Neural crest cell (in vitro differentiated cells): ENCODE measurements around the gene MIPOL1. TPM values are rescaled to one million over a fixed set of nuclear protein-coding genes. Genes with fewer than 3 reads are reported as not detected.

Source experiments
- DNase-seq: peaks from one replicate; pipeline ENCODE4 v3.0.0; 2021; ENCODE audit warnings: low read depth, mixed read lengths, low spot score
- H3K27ac Mint-ChIP-seq: one replicate; pipeline ENCODE4 v1.8.0; 2021; ENCODE audit warnings: mild to moderate bottlenecking, mixed read lengths; ENCODE audit not compliant: unreplicated experiment
- H3K27me3 Mint-ChIP-seq: 2 replicates; pipeline ENCODE4 v1.8.0; 2021; ENCODE audit warnings: low read depth, mild to moderate bottlenecking, mixed read lengths
- H3K36me3 Mint-ChIP-seq: 2 replicates; pipeline ENCODE4 v1.8.0; 2021; ENCODE audit warnings: low read depth, mild to moderate bottlenecking, mixed read lengths
- H3K4me1 Mint-ChIP-seq: 2 replicates; pipeline ENCODE4 v1.8.0; 2021; ENCODE audit warnings: mixed read lengths
- H3K4me3 Mint-ChIP-seq: one replicate; pipeline ENCODE4 v1.8.0; 2021; ENCODE audit warnings: mild to moderate bottlenecking, mixed read lengths
- H3K9me3 Mint-ChIP-seq: 2 replicates; pipeline ENCODE4 v1.8.0; 2021; ENCODE audit warnings: mixed read lengths
- total RNA-seq: library from RNA; stranded (reverse); gene quantifications from 2 replicates; pipeline ENCODE4 v1.2.1, GENCODE V29; 2021
- TF ChIP-seq, protein P1 (sequence below): fragments of 200-600 bp; sonication (generic); conservative IDR thresholded peaks from 2 replicates; pipeline ENCODE4 v1.5.0; 2021; ENCODE audit warnings: antibody characterized with exemption, mild to moderate bottlenecking

The MIPOL1 gene
- total RNA-seq, 1 donor from 2014 or later: 16.6 TPM

DNA sequence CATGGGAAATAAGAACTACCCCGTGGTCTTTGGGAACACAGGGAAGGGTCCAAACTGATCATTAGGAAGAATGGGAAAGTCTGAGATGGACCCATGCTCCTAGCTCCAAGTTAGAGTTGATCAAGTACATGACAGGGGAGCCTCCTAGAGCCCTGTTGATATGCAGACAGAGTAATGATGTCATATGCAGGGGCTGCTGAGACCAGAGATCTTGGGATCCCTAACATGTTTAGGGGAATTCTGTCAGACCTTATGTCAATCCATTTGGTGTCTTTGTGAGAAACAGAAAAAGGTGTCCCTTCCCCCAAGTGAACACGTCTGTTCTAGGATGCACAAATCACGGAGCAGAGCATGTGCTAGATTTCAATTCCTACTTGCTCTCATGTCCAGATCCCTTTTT, 31.9 kb upstream of the MIPOL1 start:
- no peak overlapping the region for H3K4me3 Mint-ChIP-seq
- no peak overlapping the region for H3K27ac Mint-ChIP-seq
- DNase-seq: no peak
- peaks cover 5% of the 10 kb centered on the region for H3K9me3 Mint-ChIP-seq
- H3K4me1 Mint-ChIP-seq: no peaks in the 10 kb centered on the region
- no peaks in the 10 kb centered on the region for H3K27me3 Mint-ChIP-seq
- peaks cover 5% of the 10 kb centered on the region for H3K36me3 Mint-ChIP-seq
- TF ChIP-seq, protein P1, sequence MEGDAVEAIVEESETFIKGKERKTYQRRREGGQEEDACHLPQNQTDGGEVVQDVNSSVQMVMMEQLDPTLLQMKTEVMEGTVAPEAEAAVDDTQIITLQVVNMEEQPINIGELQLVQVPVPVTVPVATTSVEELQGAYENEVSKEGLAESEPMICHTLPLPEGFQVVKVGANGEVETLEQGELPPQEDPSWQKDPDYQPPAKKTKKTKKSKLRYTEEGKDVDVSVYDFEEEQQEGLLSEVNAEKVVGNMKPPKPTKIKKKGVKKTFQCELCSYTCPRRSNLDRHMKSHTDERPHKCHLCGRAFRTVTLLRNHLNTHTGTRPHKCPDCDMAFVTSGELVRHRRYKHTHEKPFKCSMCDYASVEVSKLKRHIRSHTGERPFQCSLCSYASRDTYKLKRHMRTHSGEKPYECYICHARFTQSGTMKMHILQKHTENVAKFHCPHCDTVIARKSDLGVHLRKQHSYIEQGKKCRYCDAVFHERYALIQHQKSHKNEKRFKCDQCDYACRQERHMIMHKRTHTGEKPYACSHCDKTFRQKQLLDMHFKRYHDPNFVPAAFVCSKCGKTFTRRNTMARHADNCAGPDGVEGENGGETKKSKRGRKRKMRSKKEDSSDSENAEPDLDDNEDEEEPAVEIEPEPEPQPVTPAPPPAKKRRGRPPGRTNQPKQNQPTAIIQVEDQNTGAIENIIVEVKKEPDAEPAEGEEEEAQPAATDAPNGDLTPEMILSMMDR: no peak

DNA sequence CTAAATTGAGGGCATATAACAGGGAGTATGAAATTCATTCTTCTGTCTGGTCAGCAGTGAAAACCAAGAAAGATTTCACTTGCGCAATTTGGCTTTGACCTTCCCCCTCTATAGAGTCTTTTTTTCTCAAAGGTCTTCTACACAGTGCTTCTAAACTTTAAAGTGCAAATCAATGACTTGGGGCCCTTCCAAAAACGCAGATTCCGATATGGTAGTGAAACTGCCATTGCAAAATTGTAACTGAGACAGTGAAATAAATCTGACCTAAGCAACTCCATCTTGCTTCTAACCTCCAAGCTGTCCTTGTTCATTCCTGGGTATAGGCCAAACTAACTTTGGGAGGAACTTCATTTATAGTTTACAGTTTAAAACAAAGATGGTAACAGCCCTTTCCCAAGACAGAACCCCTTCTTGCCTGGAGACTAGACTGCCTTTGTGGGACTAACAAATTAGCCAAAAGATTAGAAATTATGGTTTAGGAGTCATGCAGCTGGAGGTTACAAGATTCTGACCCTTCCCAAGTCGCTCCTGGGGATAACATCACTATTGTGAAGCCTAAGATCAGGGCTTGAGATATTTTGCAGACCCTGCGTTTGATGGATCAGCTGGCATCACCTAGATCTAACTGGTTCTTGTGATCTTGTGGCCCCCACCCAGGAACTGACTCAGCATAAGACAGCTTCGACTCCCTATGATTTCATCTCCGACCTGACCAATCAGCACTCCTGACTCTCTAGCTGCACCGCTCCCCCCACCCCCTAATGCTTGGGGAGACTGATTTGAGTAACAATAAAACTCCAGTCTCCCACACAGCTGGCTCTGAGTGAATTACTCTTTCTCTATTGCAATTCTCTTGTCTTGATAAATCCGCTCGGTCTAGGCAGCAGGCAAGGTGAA, 30.3 kb upstream of the MIPOL1 start:
- H3K9me3 Mint-ChIP-seq: no peaks in the 10 kb centered on the region
- DNase-seq: no peak
- no peaks in the 10 kb centered on the region for H3K27me3 Mint-ChIP-seq
- peaks cover 9% of the 10 kb centered on the region for H3K4me1 Mint-ChIP-seq
- TF ChIP-seq, protein P1: no peak
- H3K27ac Mint-ChIP-seq: no peak overlapping the region
- no peaks in the 10 kb centered on the region for H3K36me3 Mint-ChIP-seq
- H3K4me3 Mint-ChIP-seq: no peak overlapping the region

DNA sequence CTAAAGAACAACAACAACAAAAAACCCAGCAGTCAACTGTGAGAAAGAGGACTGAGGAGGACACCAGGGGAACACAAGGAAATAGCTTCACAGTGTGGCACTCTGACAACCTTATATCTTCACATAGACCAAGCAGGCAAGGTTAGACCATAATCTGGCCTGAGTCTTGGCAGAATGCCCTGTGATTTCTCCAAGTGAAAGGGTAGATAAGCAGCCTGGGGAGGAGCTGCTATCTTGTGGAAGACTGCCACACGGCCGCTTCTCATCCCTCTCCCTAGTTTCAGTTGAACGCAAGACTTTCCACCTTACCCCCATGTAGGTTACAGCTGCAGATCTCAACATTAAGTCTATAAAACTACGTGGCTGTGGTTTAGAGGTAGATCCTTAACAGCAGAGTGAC, 29.0 kb upstream of the MIPOL1 start:
- H3K4me1 Mint-ChIP-seq: peaks cover 20% of the 10 kb centered on the region
- TF ChIP-seq, protein P1: no peak

DNA sequence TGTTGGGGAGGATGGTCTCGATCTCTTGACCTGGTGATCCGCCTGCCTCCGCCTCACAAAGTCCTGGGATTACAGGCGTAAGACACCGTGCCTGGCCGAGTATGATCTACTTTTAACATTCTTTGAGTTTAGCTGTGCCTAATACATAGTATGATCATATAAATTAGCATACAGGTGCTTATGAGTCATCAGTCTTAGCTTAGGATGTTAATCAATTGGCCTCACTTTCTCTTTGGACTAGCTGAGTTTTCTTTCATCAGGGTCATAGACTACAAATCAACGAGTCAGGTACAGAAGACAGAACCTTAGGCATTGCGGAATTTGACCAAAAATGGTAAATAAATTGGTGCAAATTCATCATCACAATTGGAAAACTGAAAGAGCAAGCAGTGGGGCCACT, 27.5 kb upstream of the MIPOL1 start:
- peaks cover 24% of the 10 kb centered on the region for H3K4me1 Mint-ChIP-seq

More for the DNA sequence above, 29.0 kb upstream of the MIPOL1 start:
- Mint-ChIP-seq H3K4me3 (peak overlapping the region; percentile 29), H3K36me3 (no peaks in the 10 kb centered on the region), H3K9me3 (no peaks in the 10 kb centered on the region), H3K27ac (no peak overlapping the region), H3K27me3 (no peaks in the 10 kb centered on the region)
- no peak for DNase-seq

DNA sequence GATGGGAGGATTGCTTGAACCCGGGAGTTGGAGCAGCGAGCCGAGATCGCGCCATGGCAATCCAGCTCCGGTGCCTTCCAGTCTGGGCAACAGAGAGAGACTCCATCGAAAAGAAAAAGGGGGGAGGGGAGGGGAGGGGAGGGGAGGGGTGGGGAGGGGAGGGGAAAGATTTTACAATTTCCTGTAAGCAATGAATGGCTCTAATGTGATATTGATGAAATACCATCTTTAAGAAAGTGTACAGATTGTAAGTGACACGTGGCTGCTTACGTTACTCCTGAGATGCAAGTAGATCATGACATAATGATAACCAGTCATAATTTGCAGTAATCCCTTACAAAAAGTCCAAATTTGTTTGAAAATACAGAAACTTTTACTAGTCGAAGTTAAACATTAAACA, 26.7 kb upstream of the MIPOL1 start:
- TF ChIP-seq, protein P1: no peak
- DNase-seq: no peak
- no peaks in the 10 kb centered on the region for H3K27me3 Mint-ChIP-seq
- H3K9me3 Mint-ChIP-seq: no peaks in the 10 kb centered on the region
- H3K4me1 Mint-ChIP-seq: peaks cover 24% of the 10 kb centered on the region
- H3K36me3 Mint-ChIP-seq: peaks cover 4% of the 10 kb centered on the region
- H3K27ac Mint-ChIP-seq: no peak overlapping the region
- H3K4me3 Mint-ChIP-seq: peak overlapping the region; percentile 27

More for the DNA sequence above, 27.5 kb upstream of the MIPOL1 start:
- Mint-ChIP-seq H3K4me3 (peak overlapping the region; percentile 49), H3K27me3 (no peaks in the 10 kb centered on the region), H3K36me3 (peaks cover 4% of the 10 kb centered on the region), H3K27ac (no peak overlapping the region), H3K9me3 (no peaks in the 10 kb centered on the region)
- TF ChIP-seq, protein P1: no peak
- DNase-seq: no peak
